HG02885 (cell line): ENCODE measurements around the gene DENND5A.
"Not testable (repeated sequence)": the region's sequence is repeated elsewhere in the genome, so short reads cannot be mapped to it uniquely, and the experiment has no call there.

ENCODE experiments used
- ATAC-seq: cut with Tn5 transposase; IDR thresholded peaks from one replicate; pipeline ENCODE4 v1.9.1; 2021; ENCODE audit warnings: mild to moderate bottlenecking; ENCODE audit not compliant: unreplicated experiment, poor library complexity

DENND5A gene

DNA sequence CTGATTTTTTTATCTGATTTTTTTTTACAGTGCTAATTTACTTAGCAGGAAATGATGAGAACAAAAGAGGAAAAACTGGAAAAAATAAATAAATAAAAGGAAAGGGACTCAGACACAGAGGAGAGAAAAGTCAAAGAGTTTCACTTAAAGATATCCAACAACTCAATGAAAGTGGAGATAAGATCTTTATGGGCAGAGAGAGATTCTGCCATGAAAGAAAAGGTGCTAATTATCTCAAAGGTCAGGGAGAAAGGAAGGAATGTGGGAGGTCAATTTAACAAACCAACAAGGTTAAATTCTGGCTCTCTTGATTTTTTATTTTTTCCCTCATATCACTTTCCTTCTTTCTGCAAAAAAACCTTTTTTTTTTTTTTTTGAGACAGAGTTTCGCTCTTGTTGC is 86.0 kb downstream of the DENND5A start:
- ATAC-seq, result no peak

DNA sequence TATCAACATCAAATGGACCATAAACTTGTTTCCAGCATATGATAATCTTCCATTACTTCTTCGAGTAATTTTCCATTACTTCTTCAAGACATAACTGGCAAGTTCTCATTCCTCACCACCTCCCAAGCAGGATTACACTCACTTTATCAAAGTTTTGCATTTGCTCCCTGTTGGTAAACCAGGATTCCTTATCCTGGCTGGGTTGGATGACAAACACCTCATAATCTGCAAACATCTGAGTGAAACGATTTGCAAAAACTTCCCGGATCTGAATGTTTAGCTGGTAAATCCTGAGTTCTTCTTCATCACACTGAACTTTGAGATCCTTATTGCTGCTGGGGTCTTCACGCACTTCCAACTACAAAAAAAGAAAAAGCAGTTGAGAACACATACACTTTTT is 86.4 kb downstream of the DENND5A start:
- no peak for ATAC-seq

DNA sequence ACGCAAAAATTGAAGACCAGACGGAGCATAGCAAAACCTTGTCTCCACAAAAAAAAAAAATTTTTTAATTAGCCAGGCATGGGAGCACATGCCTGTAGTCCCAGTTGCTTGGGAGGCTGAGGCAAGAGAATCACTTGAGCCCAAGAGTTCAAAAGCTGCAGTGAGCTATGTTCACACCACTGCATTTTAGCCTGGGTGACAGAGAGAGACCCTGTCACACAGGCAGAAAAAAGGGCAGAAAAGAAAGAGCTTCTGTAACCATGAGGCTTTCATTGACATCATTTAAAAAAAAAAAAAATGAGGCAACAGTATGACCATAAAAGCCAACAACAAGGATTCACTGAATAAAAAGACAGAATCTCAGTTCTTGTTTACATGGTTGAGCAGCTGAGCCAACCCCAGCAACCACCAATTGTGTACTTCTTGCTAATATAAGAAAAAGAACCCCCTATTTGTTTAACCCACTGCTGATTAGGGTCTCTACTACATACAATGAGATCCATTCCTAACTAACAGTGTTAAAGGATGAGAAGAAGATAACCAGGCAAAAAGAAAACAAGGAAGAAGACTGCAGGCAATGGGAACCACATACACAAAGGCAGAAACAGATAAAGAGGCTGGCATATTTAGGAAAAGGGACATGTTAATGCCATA is 87.6 kb downstream of the DENND5A start:
- ATAC-seq, result no peak

DNA sequence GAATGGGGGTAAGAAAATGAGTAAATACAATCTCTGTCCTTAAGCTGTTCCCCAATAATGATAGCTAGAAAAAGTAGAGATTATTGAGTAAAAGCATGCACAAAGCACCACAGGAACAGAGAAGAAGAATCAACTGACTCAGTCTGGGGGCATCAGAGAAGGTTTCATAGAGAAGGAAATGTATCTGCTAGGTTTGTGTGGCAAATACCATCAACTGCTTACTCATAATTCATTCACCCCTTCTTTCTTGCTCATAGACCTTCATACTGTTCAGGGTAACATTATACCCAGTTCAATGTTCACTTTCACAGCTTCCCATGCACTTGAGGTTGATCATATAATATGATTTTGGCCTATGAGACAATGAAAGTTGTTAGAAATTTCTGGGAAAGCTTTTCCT is 88.6 kb downstream of the DENND5A start:
- no peak for ATAC-seq

DNA sequence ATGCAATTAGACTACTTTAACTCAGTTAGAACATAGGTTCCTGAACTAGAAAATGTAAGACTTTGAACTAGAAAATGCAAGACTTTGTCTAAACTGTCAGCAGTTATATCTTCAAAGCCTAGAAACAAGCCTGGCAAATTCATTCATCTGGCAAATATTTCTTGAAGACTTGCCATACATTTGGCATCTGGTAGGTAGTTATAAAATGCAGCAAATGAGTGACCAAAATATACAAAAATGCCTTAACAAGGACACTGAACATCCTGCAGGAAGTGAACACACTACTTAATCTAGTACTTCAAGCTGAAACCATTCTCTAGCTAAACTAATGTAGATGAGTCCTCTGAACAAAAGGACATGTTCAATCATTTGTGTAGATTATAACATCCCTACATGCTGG is 89.0 kb downstream of the DENND5A start:
- ATAC-seq, result no peak

DNA sequence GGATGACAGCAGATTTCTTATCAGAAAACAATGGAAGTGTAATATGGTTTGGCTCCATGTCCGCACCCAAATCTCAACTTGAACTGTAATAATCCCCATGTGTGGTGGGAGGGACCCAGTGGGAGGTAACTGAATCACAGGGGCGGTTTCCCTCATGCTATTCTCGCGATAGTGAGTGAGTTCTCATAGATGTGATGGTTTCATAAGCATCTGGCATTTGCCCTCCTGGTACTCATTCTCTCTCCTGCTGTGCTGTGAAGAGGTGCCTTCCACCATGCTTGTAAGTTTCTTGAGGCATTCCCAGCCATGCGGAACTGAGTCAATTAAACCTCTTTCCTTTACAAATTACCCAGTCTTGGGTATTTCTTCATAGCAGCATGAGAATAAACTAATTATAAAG is 92.8 kb downstream of the DENND5A start:
- no peak for ATAC-seq

DNA sequence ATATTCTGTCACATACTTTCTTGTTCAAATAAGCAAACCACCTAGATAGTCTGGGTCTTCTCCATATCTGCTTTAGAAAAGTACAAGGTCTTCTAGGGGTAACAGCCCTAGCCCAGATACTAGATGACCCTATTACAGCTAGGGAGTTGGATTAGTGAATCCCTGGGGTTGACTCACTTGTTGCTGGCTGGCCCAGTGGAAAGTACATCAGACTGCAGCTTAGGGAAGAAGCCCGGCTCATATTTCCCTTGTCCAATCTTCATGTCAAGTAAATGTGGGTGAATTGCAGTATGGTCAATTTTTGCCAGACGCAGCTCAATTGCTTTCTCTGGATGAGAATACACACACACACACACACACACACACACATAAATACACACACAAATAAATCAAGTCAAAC is 94.7 kb downstream of the DENND5A start:
- no peak for ATAC-seq

DNA sequence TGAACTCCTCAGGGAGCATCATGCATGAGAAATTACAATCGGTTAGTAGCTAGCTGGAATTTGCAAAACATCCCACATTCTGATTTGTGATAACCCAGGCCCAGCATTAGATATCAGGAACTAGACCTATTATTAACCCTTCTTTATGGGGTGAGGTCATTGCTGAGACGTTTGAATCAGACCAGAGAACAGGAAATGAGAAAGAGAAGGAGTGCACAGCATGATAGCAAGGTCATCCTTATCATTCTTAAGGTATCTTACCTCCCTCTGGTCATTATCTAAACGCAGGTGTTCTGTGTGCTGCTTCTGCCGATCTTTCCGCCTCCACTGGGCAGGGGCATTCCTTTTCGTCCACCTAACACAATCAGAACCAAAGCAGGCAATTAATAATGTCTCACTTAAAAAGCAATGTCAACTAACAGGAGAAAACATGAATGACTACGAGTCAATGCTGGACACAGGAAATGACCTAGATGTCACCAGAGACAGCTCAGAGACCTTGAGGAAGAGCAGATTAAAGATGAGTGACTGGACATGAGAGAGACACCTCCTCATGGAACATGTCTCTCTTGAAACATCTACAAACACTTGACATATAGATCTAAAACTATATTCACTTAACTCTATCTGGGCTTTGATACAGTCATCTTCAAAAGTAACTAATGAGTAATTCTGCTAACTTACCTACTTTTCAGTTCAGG is 95.4 kb downstream of the DENND5A start:
- peak; percentile 66 for ATAC-seq

DNA sequence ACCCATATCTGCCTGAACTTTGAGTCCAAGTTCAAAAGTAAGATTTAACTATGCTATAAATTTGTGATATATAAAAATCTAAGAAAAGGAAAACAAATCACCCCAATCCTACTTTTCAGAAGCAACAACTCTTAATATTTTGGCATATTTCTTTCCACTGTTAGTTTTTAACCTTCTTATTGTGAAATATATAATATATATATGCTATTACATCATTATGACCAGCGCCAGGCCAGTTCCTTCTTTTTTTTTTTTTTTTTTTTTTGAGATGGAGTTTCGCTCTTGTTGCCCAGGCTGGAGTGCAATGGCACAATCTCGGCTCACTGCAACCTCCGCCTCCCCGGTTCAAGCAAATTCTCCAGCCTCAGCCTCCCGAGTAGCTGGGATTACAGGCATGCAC is 103.2 kb downstream of the DENND5A start:
- ATAC-seq, result not testable (repeated sequence)

DNA sequence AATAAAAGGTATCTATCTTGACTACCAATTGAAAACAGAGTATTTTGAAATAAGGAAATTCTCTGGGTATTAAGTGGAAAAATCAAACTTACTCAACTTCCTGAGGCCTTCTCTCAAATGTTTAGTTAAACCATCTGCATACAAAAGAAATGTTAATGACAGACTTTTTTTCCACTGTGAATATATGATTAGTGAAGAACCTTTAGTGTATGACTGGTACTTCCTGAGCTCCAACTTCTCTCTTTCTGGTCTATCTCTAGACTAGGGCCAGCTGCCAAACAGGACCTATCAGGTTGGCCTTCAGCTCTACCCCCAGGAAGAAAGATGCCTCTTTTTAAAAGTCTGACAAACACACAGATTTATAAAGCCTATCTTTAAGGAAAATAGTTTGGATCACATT is 105.0 kb downstream of the DENND5A start:
- ATAC-seq, result no peak

DNA sequence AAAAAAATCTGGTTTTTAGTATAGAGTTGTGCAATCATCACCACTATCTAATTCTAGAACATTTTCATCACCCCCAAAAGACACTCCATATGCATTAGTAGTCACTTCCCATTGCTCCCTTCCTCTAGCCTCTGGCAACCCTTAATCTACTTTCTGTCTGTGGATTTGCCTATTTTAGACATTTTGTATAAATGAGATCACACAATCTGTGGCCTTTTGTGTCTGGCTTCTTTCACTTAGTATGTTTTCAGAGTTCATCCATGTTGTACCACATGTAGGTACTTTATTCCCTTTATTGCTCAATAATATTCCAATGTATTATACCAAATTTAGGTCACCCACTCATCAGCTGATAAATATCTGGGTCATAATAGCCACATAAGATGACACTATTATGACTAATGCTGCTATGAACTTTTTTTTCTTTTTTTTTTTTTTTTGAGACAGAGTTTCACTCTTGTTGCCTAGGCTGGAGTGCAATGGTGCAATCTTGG is 106.2 kb downstream of the DENND5A start:
- ATAC-seq, result no peak

DNA sequence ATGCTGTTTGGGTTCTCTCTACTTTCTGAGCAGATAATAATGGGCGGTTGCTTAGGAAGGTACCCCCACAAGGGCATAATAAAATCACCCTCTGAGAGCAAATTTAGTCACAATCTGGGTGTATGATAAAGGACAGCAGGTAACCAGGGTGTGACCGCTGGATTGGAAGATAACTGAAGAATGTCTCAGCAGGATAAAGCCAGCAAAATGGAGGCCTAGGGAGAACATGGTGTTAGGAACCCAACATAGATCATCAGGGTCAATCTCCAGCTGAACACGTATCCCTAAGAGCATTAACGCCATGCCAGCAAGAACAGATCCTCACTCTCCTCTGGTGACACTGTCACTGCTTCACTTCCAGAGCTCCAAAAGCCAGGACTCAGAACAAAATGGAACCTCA is 109.2 kb downstream of the DENND5A start:
- ATAC-seq, result no peak

DNA sequence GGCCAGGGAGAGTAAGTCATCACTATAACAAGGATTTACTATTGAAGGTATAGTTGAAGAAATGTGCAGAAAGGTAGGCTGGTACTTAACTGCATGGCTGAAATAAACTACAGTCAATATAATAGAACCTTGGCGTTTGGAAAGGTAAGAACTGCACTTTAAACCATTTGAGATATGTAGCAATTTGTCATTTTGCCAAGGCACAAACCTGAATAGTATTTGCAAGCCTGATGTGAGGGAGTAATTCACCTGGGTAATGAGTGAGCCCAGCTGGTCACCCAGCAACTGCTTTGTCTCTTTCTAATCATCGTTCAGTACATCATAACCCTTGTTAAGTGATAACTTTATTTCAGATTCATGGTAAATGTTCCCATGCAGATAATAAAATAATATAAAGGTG is 111.5 kb downstream of the DENND5A start:
- ATAC-seq, result no peak

DNA sequence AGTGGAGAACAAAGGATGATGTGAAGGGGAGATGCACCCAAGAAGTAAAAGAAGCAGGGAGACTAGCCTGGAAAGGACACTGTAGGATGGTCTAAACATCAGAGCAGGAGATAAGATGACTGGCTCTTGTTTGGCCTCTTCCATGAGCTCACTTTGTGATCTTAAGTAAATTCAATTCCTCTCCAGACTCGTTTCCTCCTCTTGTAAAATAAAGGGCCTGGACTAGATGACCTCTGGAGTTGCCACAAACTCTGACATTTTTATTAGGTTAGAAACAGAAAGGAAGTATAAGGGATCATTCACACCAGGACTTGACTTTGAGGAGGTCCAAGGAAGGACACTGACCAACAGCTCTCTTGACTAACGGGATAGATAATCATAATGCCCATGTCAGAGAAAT is 113.5 kb downstream of the DENND5A start:
- ATAC-seq, result no peak

DNA sequence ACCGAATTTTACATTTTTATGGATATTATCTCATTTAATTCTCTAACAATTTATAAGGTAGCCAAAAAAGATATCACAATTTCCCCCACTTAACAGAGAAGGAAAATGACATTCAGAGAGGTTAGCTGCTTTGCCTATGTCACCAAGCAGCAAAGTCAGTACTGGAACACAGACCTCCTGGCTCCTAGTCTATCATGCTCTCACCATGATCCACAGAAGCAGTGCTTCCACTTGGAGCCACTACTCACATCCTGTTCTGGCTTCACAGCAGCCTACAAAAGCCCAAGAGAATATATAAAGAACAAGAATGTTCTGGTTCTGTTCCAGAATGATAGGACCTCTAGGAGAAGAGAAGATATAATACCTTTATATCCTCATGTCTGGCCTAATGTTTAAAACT is 114.2 kb downstream of the DENND5A start:
- no peak for ATAC-seq

DNA sequence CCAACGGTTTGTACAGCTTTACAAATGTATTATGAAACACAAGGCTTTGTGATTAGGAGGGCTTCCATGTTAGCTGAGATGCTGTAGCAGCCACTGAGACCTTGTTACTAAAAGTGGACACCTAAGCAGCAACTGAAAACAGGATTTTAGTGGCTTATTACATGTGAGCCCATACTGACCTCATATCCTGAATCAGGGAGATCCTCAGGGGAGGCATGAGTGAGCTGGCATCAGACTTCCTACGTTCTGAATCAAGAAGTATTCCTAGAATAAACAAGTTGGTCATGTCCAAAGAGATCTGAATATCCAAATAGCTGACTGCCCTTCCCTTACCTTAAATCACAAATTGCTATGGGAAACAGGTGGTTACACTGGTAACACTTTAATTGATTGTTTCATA is 114.6 kb downstream of the DENND5A start:
- ATAC-seq, result no peak

DNA sequence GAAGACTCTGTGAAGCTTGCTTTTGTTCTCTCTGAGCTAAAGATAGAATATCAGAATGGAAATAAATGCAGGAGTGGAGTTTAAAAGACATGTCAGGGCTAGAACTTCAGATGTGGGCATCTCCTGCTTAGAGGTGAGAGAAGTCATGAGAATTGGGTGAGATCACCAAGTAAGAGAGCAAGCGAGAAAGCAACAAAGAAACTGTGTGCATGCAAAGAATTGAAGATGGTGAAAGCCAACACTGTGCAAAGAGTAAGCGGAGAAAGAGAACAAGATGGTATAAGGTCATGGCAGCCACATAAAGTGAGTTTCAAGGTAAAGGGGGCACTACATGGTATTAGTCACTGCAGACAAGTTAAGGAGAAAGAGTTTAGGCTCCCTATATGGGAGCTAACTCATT is 116.4 kb downstream of the DENND5A start:
- no peak for ATAC-seq

DNA sequence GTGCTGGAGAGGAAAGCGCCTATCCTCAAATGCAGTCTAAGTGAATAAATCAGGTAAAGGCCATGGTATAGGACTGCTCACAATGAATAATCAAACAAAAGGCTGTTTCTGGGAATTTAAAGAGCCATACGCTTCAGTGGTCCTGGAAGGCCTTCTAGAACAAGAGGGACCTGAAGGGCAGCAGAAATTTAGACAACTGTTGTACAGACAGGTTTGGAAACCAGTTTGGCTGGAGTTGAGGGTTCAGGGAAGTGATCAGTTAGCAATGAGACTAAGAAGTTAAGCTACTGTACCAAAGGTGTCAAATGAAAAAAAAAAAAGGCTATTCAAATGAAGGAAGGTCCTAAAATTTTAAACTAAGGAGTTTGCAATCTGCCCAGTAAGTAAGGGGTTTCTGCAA is 117.1 kb downstream of the DENND5A start:
- no peak for ATAC-seq

DNA sequence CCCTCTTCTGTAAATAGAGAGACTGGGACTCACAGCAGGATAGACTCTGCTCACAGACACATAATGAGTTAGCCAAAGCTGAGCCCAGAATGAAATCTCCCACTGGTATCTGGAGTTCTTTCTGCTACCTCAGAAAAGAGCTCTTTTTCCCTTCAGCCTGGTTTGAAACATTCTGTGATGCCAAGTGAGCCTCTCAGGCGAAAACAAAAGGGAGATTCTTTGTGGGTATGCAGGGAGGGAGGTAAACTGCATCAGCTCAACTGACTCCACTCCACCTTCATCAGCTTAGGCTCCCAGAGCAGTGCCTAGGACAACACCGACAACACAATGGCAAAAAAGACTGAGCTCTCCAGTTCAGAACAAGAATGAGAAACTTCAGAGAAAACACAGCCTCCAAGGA is 118.7 kb downstream of the DENND5A start:
- ATAC-seq, result no peak

DNA sequence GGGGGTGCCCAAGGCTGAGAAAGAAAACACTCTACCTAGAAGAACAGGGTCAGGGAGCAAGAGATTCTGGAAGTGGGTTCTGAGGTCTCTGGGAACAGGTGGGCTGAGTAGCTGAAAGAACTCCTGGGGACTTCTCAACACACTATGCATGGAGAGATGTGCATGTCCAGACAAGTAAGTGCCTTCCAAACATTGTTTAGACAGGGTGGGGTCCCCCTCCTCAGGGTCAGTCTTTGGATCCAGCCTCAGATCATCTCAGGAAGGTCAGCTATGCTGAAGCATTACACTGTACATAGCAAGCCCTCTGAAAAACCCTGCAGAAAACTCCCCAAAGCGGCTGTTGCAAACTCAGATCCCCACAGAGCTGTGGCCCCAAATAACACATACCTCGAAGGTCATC is 119.9 kb downstream of the DENND5A start:
- ATAC-seq, result no peak

DNA sequence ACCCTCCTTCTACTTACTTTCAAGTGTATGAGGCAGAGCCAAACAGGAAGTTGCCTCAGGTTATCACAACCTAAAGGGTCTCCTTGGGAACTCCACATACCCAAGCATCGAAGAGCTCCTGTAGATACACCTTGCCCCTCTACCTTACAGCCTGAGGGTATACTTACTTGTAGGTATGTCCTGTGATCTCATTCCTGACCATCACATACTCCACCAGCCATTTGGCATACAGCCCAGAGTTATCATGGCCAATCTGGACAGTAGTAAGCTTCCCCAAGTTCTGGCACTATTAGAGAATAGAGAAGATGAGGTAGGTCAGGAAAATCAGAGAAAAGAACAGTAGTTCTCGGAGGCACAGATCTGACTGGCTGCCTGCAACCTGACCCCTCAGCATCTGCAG is 120.3 kb downstream of the DENND5A start:
- no peak for ATAC-seq

DNA sequence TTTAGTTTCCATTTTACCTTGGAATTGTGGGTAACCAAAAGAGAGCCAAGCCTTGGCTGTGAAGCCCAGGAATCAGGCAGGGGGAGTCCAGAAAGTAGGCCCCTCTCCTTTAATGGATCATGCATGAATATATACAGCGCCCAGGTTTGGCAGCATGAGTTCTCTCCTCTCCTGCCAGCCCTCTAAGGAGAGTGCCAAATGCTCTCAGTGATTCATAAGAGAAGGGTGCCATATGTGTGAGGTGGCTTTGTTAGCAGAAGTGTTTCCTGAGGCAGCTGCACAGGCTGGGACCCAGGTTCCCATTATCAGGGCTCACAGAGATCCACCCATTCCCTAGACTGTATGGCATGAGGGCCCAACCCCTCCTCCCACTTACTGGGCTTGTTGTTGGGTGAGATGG is 121.4 kb downstream of the DENND5A start:
- ATAC-seq, result no peak
